Measurements from ENCODE around the gene MED13L.

The MED13L gene

GRCh38 chr12:116171549-116171948, 105.9 kb downstream of the MED13L start:
- Histone ChIP-seq H3K4me3 (ENCODE audit: low read depth, low read length) (no peak overlapping the region), H3K27me3 (ENCODE audit: insufficient read depth, low read depth, severe bottlenecking) (no peaks in the 10 kb centered on the region), H3K27ac (no peak overlapping the region), H3K36me3 (no peaks in the 10 kb centered on the region), H3K9me3 (ENCODE audit: severe bottlenecking) (no peaks in the 10 kb centered on the region)
- TF ChIP-seq CTCF (IDR thresholded peaks at IDR 0.05; ENCODE audit: low read depth, low read length), result no peak
- no peak for DNase-seq

- TF ChIP-seq CTCF (IDR thresholded peaks at IDR 0.05; ENCODE audit: low read depth, low read length), result no peak
- H3K36me3 ChIP-seq, result no peaks in the 10 kb centered on the region
- H3K9me3 ChIP-seq (ENCODE audit: severe bottlenecking), result no peaks in the 10 kb centered on the region
- no peaks in the 10 kb centered on the region for H3K27me3 ChIP-seq (ENCODE audit: insufficient read depth, low read depth, severe bottlenecking)
- no peak overlapping the region for H3K4me3 ChIP-seq (ENCODE audit: low read depth, low read length)
- H3K27ac ChIP-seq, result no peak overlapping the region
- DNase-seq, result no peak
Measured at GRCh38 chr12:116169071-116169470, 108.4 kb downstream of the MED13L start.

- Histone ChIP-seq H3K27me3 (ENCODE audit: insufficient read depth, low read depth, severe bottlenecking) (no peaks in the 10 kb centered on the region), H3K27ac (no peak overlapping the region; the same call in 1 of the 2 replicates), H3K36me3 (no peaks in the 10 kb centered on the region), H3K9me3 (ENCODE audit: severe bottlenecking) (no peaks in the 10 kb centered on the region), H3K4me3 (ENCODE audit: low read depth, low read length) (no peak overlapping the region)
- TF ChIP-seq CTCF (IDR thresholded peaks at IDR 0.05; ENCODE audit: low read depth, low read length), result no peak
- DNase-seq, result no peak
Measured at GRCh38 chr12:116166306-116166705, 111.2 kb downstream of the MED13L start.

GRCh38 chr12:116165036-116165425, 112.5 kb downstream of the MED13L start:
- Histone ChIP-seq H3K27ac (peak overlapping the region; percentile 64), H3K4me3 (ENCODE audit: low read depth, low read length) (no peak overlapping the region), H3K27me3 (ENCODE audit: insufficient read depth, low read depth, severe bottlenecking) (no peaks in the 10 kb centered on the region), H3K9me3 (ENCODE audit: severe bottlenecking) (no peaks in the 10 kb centered on the region), H3K36me3 (no peaks in the 10 kb centered on the region)
- DNase-seq, result no peak
- TF ChIP-seq CTCF (IDR thresholded peaks at IDR 0.05; ENCODE audit: low read depth, low read length), result no peak

GRCh38 chr12:116164250-116165035, 113.0 kb downstream of the MED13L start:
- TF ChIP-seq CTCF (IDR thresholded peaks at IDR 0.05; ENCODE audit: low read depth, low read length), result no peak
- Histone ChIP-seq H3K4me3 (ENCODE audit: low read depth, low read length) (no peak overlapping the region), H3K27ac (peak overlapping the region; percentile 64), H3K9me3 (ENCODE audit: severe bottlenecking) (no peaks in the 10 kb centered on the region), H3K27me3 (ENCODE audit: insufficient read depth, low read depth, severe bottlenecking) (no peaks in the 10 kb centered on the region), H3K36me3 (no peaks in the 10 kb centered on the region)
- DNase-seq, result peak; percentile 47

GRCh38 chr12:116162071-116162470, 115.4 kb downstream of the MED13L start:
- Histone ChIP-seq H3K27me3 (ENCODE audit: insufficient read depth, low read depth, severe bottlenecking) (no peaks in the 10 kb centered on the region), H3K4me3 (ENCODE audit: low read depth, low read length) (no peak overlapping the region), H3K27ac (no peak overlapping the region), H3K9me3 (ENCODE audit: severe bottlenecking) (no peaks in the 10 kb centered on the region), H3K36me3 (no peaks in the 10 kb centered on the region)
- DNase-seq, result no peak
- no peak for TF ChIP-seq CTCF (IDR thresholded peaks at IDR 0.05; ENCODE audit: low read depth, low read length)
